Measurements from ENCODE around the gene CMIP. TPM values are rescaled to one million over a fixed set of nuclear protein-coding genes. Genes with fewer than 3 reads are reported as not detected.
A peak's percentile ranks its signal among the peaks of the same experiment; 100 is the strongest.

CMIP gene
- total RNA-seq, 1 experiment from 2014 or later = 48.2 TPM

DNA sequence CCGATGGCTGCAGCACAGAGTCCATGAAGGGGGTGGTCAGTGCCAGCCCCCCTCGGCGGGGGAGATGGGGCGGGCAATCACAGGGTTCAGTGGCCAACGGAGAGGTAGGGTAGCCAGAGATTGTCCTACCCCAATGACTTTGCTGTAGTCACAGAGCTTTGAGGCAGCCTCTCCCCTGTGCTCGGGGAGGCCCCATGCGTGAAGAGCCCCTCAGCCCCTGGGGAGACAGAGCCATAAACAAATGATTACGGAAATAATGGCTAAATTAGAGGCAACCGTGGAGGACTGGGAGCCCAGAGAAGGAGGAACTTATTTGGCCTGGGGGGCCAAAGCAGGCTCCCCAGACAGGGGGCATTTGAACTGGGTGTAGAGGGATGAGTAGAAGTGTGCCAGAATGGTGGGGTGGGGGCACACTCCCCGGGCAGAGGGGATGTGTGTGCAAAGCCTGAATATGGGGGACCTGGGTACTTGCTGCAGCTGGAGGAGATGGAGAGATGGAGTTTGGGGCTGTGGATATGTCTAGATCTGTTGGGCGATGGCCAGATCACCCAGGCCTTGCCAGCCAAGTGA, 164.8 kb downstream of the CMIP start:
- no peak overlapping the region for H2BK20ac ChIP-seq (ENCODE audit: low read depth, low read length, poor library complexity, severe bottlenecking)
- no peaks in the 10 kb centered on the region for H3K4me1 ChIP-seq (ENCODE audit: insufficient read depth, low read length)
- no peak overlapping the region for H4K91ac ChIP-seq (ENCODE audit: insufficient read length, low read depth, low read length)
- no peak overlapping the region for H2BK120ac ChIP-seq (ENCODE audit: low read depth, low read length, poor library complexity, severe bottlenecking)
- no peak overlapping the region for H3K56ac ChIP-seq (ENCODE audit: insufficient read length, low read depth, low read length)
- Mint-ChIP-seq H3K4me1 (peaks cover 27 to 34% of the 10 kb centered on the region in 2 experiments), H3K36me3 (ENCODE audit: insufficient read depth in 1 of 3, low read depth in 3 of 3) (peaks cover 0 to 21% (median 20%) of the 10 kb centered on the region in 3 experiments; a peak in 5 of 7 replicates), H3K27me3 (ENCODE audit: low read depth) (no peaks in the 10 kb centered on the region), H3K4me3 (no peak overlapping the region), H3K27ac (peak overlapping the region; percentile 3 to 81 (median 71); a peak in 5 of 7 replicates), H3K9me3 (no peaks in the 10 kb centered on the region)
- no CpG with 5 or more reads among the region's 11 CpGs for WGBS (ENCODE audit: extremely low coverage, insufficient read length, low lambda C conversion rate)
- H3K18ac ChIP-seq (ENCODE audit: insufficient read length, low read depth, low read length) = no peak overlapping the region
- no peak overlapping the region for H4K5ac ChIP-seq (ENCODE audit: insufficient read length, low read depth, low read length)
- TF ChIP-seq, protein P1, sequence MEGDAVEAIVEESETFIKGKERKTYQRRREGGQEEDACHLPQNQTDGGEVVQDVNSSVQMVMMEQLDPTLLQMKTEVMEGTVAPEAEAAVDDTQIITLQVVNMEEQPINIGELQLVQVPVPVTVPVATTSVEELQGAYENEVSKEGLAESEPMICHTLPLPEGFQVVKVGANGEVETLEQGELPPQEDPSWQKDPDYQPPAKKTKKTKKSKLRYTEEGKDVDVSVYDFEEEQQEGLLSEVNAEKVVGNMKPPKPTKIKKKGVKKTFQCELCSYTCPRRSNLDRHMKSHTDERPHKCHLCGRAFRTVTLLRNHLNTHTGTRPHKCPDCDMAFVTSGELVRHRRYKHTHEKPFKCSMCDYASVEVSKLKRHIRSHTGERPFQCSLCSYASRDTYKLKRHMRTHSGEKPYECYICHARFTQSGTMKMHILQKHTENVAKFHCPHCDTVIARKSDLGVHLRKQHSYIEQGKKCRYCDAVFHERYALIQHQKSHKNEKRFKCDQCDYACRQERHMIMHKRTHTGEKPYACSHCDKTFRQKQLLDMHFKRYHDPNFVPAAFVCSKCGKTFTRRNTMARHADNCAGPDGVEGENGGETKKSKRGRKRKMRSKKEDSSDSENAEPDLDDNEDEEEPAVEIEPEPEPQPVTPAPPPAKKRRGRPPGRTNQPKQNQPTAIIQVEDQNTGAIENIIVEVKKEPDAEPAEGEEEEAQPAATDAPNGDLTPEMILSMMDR (conservative IDR thresholded peaks at IDR 0.05) = no peak
- H3K27ac ChIP-seq (ENCODE audit: insufficient read length, low read depth, low read length) = no peak overlapping the region
- no peak overlapping the region for H3K14ac ChIP-seq (ENCODE audit: insufficient read depth, low read length)
- H3K4ac ChIP-seq (ENCODE audit: low read depth, low read length) = no peak overlapping the region
- no peak overlapping the region for H2BK12ac ChIP-seq (ENCODE audit: insufficient read length, low read depth, low read length)
- H3K23ac ChIP-seq (ENCODE audit: insufficient read length, low read depth, low read length) = no peak overlapping the region
- DNase-seq = no peak
- no peak overlapping the region for H3K9ac ChIP-seq (ENCODE audit: extremely low read depth, insufficient read length, low read length)
- no peak overlapping the region for H2AK5ac ChIP-seq (ENCODE audit: insufficient read length, low read length)
- H3K23me2 ChIP-seq (ENCODE audit: insufficient read length, low read depth, low read length, poor library complexity, severe bottlenecking) = no peaks in the 10 kb centered on the region
- no peaks in the 10 kb centered on the region for H3K27me3 ChIP-seq (ENCODE audit: insufficient read depth, low read length)
- H3K79me1 ChIP-seq (ENCODE audit: insufficient read depth, low read depth, low read length, poor library complexity, severe bottlenecking) = no peaks in the 10 kb centered on the region
- H3K79me2 ChIP-seq (ENCODE audit: insufficient read depth, low read length) = peaks cover 3% of the 10 kb centered on the region; the same call in 1 of the 2 replicates
- H2AFZ ChIP-seq (ENCODE audit: low read length) = no peak overlapping the region
- H3K9me3 ChIP-seq (ENCODE audit: control insufficient read depth, low read depth, low read length) = no peaks in the 10 kb centered on the region
- no peak overlapping the region for H2BK15ac ChIP-seq (ENCODE audit: low read depth, low read length)
- H3K4me2 ChIP-seq (ENCODE audit: insufficient read depth, insufficient read length, low read length) = no peak overlapping the region
- no peak overlapping the region for H2BK5ac ChIP-seq (ENCODE audit: insufficient read length, low read length)
- no peak overlapping the region for H4K8ac ChIP-seq (replicated peaks; ENCODE audit: insufficient read length, low read depth, low read length)
- no peaks in the 10 kb centered on the region for H4K20me1 ChIP-seq (ENCODE audit: control insufficient read depth, insufficient read depth, insufficient read length)
- H3T11ph ChIP-seq (ENCODE audit: low read length) = no peak overlapping the region

Data from H9 (cell line).